Measurements from ENCODE around the gene CACNA1C.

Gene CACNA1C

GRCh38 chr12:2034633-2035430 lies 18.0 kb upstream of the CACNA1C start:
- peak; percentile 76 for DNase-seq (ENCODE audit: low read depth, low spot score)

GRCh38 chr12:2035431-2036055 lies 17.2 kb upstream of the CACNA1C start:
- DNase-seq (ENCODE audit: low read depth, low spot score), result no peak

- DNase-seq (ENCODE audit: low read depth, low spot score), result no peak
Observed at GRCh38 chr12:2039034-2039433, 13.8 kb upstream of the CACNA1C start.

- DNase-seq (ENCODE audit: low read depth, low spot score), result no peak
Observed at GRCh38 chr12:2043054-2043453, 9.7 kb upstream of the CACNA1C start.

GRCh38 chr12:2044165-2044564 lies 8.6 kb upstream of the CACNA1C start:
- DNase-seq (ENCODE audit: low read depth, low spot score), result no peak

- no peak for DNase-seq (ENCODE audit: low read depth, low spot score)
Observed at GRCh38 chr12:2046957-2047356, 5.8 kb upstream of the CACNA1C start.

- DNase-seq (ENCODE audit: low read depth, low spot score), result no peak
Observed at GRCh38 chr12:2047752-2048151, 5.0 kb upstream of the CACNA1C start.

GRCh38 chr12:2049604-2050540 lies 2.9 kb upstream of the CACNA1C start:
- no peak for DNase-seq (ENCODE audit: low read depth, low spot score)

- DNase-seq (ENCODE audit: low read depth, low spot score), result no peak
Observed at GRCh38 chr12:2051700-2052621, 826 bp upstream of the CACNA1C start.

- no peak for DNase-seq (ENCODE audit: low read depth, low spot score)
Observed at GRCh38 chr12:2053691-2054090, 904 bp downstream of the CACNA1C start.

GRCh38 chr12:2054091-2055018 lies 1.6 kb downstream of the CACNA1C start:
- DNase-seq (ENCODE audit: low read depth, low spot score), result no peak

GRCh38 chr12:2057041-2057794 lies 4.4 kb downstream of the CACNA1C start:
- DNase-seq (ENCODE audit: low read depth, low spot score), result no peak

- DNase-seq (ENCODE audit: low read depth, low spot score), result no peak
Observed at GRCh38 chr12:2057795-2058408, 5.1 kb downstream of the CACNA1C start.

GRCh38 chr12:2058837-2059236 lies 6.0 kb downstream of the CACNA1C start:
- no peak for DNase-seq (ENCODE audit: low read depth, low spot score)

GRCh38 chr12:2061402-2061801 lies 8.6 kb downstream of the CACNA1C start:
- DNase-seq (ENCODE audit: low read depth, low spot score), result no peak

- no peak for DNase-seq (ENCODE audit: low read depth, low spot score)
Observed at GRCh38 chr12:2064071-2064507, 11.3 kb downstream of the CACNA1C start.

- DNase-seq (ENCODE audit: low read depth, low spot score), result no peak
Observed at GRCh38 chr12:2068653-2069052, 15.9 kb downstream of the CACNA1C start.

- DNase-seq (ENCODE audit: low read depth, low spot score), result no peak
Observed at GRCh38 chr12:2070440-2071045, 17.8 kb downstream of the CACNA1C start.
